ENCODE measurements around the gene ARHGAP36.

Gene ARHGAP36

GRCh38 chrX:131058136-131058868, at the start of gene ARHGAP36:
Gene ARHGAP36, plus strand, starts transcription at chrX:131058346. Its CDS starts 23,320 bp downstream, at chrX:131081666.
- DNase-seq = peak in 1 of 10 donors; percentile 77
- intact Hi-C loops (cut with DNase I) = no loop called here

- peak in 1 of 10 donors; percentile 14 for DNase-seq
- intact Hi-C loops (cut with DNase I) = no loop called here
Measured at GRCh38 chrX:131010186-131010585, 48.0 kb upstream of the ARHGAP36 start.

- DNase-seq = no peak
- intact Hi-C loops (cut with DNase I) = no loop called here
Measured at GRCh38 chrX:131025336-131025735, 32.8 kb upstream of the ARHGAP36 start.

- DNase-seq = no peak
- intact Hi-C loops (cut with DNase I) = no loop called here
Measured at GRCh38 chrX:131032354-131033230, 25.6 kb upstream of the ARHGAP36 start.

GRCh38 chrX:131034063-131034462, 24.1 kb upstream of the ARHGAP36 start:
- no peak for DNase-seq
- intact Hi-C loops (cut with DNase I) = no loop called here

- intact Hi-C loops (cut with DNase I) = no loop called here
- no peak for DNase-seq
Measured at GRCh38 chrX:131040781-131041180, 17.4 kb upstream of the ARHGAP36 start.

- DNase-seq = no peak
- intact Hi-C loops (cut with DNase I) = no loop called here
Measured at GRCh38 chrX:131041667-131042066, 16.5 kb upstream of the ARHGAP36 start.

- no peak for DNase-seq
- intact Hi-C loops (cut with DNase I) = no loop called here
Measured at GRCh38 chrX:131045726-131046125, 12.4 kb upstream of the ARHGAP36 start.

GRCh38 chrX:131046596-131046995, 11.6 kb upstream of the ARHGAP36 start:
- intact Hi-C loops (cut with DNase I) = no loop called here
- DNase-seq = no peak

- intact Hi-C loops (cut with DNase I) = no loop called here
- no peak for DNase-seq
Measured at GRCh38 chrX:131047180-131047579, 11.0 kb upstream of the ARHGAP36 start.

GRCh38 chrX:131053076-131053475, 5.1 kb upstream of the ARHGAP36 start:
- intact Hi-C loops (cut with DNase I) = no loop called here
- DNase-seq = no peak

- intact Hi-C loops (cut with DNase I) = no loop called here
- no peak for DNase-seq
Measured at GRCh38 chrX:131054906-131055305, 3.2 kb upstream of the ARHGAP36 start.

- no peak for DNase-seq
- intact Hi-C loops (cut with DNase I) = no loop called here
Measured at GRCh38 chrX:131057706-131058105, 440 bp upstream of the ARHGAP36 start.

- intact Hi-C loops (cut with DNase I) = no loop called here
- no peak for DNase-seq
Measured at GRCh38 chrX:131059246-131059645, 1.1 kb downstream of the ARHGAP36 start.

GRCh38 chrX:131060147-131060546, 2.0 kb downstream of the ARHGAP36 start:
- no peak for DNase-seq
- intact Hi-C loops (cut with DNase I) = no loop called here

- intact Hi-C loops (cut with DNase I) = no loop called here
- DNase-seq = no peak
Measured at GRCh38 chrX:131061306-131061705, 3.2 kb downstream of the ARHGAP36 start.

GRCh38 chrX:131063613-131064012, 5.5 kb downstream of the ARHGAP36 start:
- DNase-seq = no peak
- intact Hi-C loops (cut with DNase I) = no loop called here

- intact Hi-C loops (cut with DNase I) = no loop called here
- no peak for DNase-seq
Measured at GRCh38 chrX:131066237-131066636, 8.1 kb downstream of the ARHGAP36 start.

- intact Hi-C loops (cut with DNase I) = no loop called here
- DNase-seq = peak in 1 of 10 donors; percentile 74
Measured at GRCh38 chrX:131067216-131067615, 9.1 kb downstream of the ARHGAP36 start.

- intact Hi-C loops (cut with DNase I) = no loop called here
- DNase-seq = peak in 1 of 10 donors; percentile 63
Measured at GRCh38 chrX:131067846-131068745, 9.9 kb downstream of the ARHGAP36 start.

All from posterior cingulate gyrus (tissue), 11 donors.